K562 (cell line): ENCODE results near the gene KAZALD1. TPM values are rescaled to one million over a fixed set of nuclear protein-coding genes. Genes with fewer than 3 reads are reported as not detected.

Experiments
- CTCFL ChIP-seq: IDR thresholded peaks from 2 replicates; pipeline ENCODE4 v1.6.1; 2011; ENCODE audit warnings: borderline replicate concordance, low read depth, mild to moderate bottlenecking, moderate library complexity, low read length; ENCODE audit not compliant: insufficient read depth, poor library complexity, severe bottlenecking
- ELF1 ChIP-seq: fragments of 200-800 bp; sonication (Bioruptor generic); IDR thresholded peaks from 2 replicates; pipeline ENCODE4 v1.6.1; 2016; ENCODE audit warnings: missing genetic modification characterization, missing compliant biosample characterization
- EP400 ChIP-seq: fragments of 450-650 bp; IDR thresholded peaks from 2 replicates; pipeline ENCODE4 v1.6.1; 2017; ENCODE audit warnings: antibody characterized with exemption, mild to moderate bottlenecking, moderate library complexity
- EWSR1 ChIP-seq: fragments of 450-650 bp; IDR thresholded peaks from 2 replicates; pipeline ENCODE4 v1.6.1; 2018; ENCODE audit warnings: borderline replicate concordance, mild to moderate bottlenecking, low read depth, moderate library complexity; ENCODE audit not compliant: partially characterized antibody
- FOXP1 ChIP-seq: sonication (generic); formaldehyde crosslinking; IDR thresholded peaks from 2 replicates; pipeline ENCODE4 v1.8.0; 2022; ENCODE audit warnings: mild to moderate bottlenecking, missing genetic modification reagents
- GABPA ChIP-seq: fragments of 200-800 bp; sonication (Bioruptor generic); conservative IDR thresholded peaks from 2 replicates; pipeline ENCODE4 v1.6.1; 2016; ENCODE audit warnings: low read depth, missing genetic modification characterization, missing compliant biosample characterization
- GTF2A2 ChIP-seq: IDR thresholded peaks from 2 replicates; pipeline ENCODE4 v1.6.1; 2016; ENCODE audit warnings: mild to moderate bottlenecking, missing genetic modification characterization, missing compliant biosample characterization
- HDAC2 ChIP-seq: fragments of 450-650 bp; IDR thresholded peaks from 2 replicates; pipeline ENCODE4 v1.6.1; 2016; ENCODE audit warnings: mild to moderate bottlenecking
- L3MBTL2 ChIP-seq: fragments of 450-650 bp; IDR thresholded peaks from 2 replicates; pipeline ENCODE4 v1.6.1; 2016; ENCODE audit warnings: mild to moderate bottlenecking, moderate library complexity
- MYC ChIP-seq, 2 experiments: fragments of 250-450 bp in 1 of 2; sonication (Bioruptor Pico) in 1 of 2; IDR thresholded peaks; 2 replicates each; pipeline versions ENCODE4 v1.5.1 to v1.6.1; 2012 to 2021; ENCODE audit warnings: low read depth in 2 of 2, borderline replicate concordance in 1 of 2, improper control_type of control experiment in 1 of 2, low read length in 1 of 2, mild to moderate bottlenecking in 1 of 2, moderate library complexity in 1 of 2
- NCOA4 ChIP-seq: fragments of 450-650 bp; IDR thresholded peaks from 2 replicates; pipeline ENCODE4 v1.6.1; 2018; ENCODE audit warnings: mild to moderate bottlenecking; ENCODE audit not compliant: partially characterized antibody
- NRF1 ChIP-seq, 2 experiments: fragments of 450-650 bp; IDR thresholded peaks in 1 of 2; conservative IDR thresholded peaks in 1 of 2; 2 replicates each; pipeline ENCODE4 v1.6.1; 2014; ENCODE audit warnings: mild to moderate bottlenecking in 2 of 2
- PBX2 ChIP-seq, 2 experiments: IDR thresholded peaks in 1 of 2; conservative IDR thresholded peaks in 1 of 2; 2 replicates each; pipeline ENCODE4 v1.6.1; 2016; ENCODE audit warnings: low read depth in 2 of 2, mild to moderate bottlenecking in 1 of 2, missing compliant biosample characterization in 1 of 2, missing genetic modification characterization in 1 of 2, moderate library complexity in 1 of 2
- PHF20 ChIP-seq: fragments of 450-650 bp; IDR thresholded peaks from 2 replicates; pipeline ENCODE4 v1.6.1; 2018; ENCODE audit not compliant: partially characterized antibody
- SUPT5H ChIP-seq: fragments of 450-650 bp; IDR thresholded peaks from 2 replicates; pipeline ENCODE4 v1.6.1; 2016
- ZBTB17 ChIP-seq: fragments of 450-650 bp; formaldehyde crosslinking; IDR thresholded peaks from 2 replicates; pipeline ENCODE4 v1.4.0; 2020; ENCODE audit warnings: mild to moderate bottlenecking
- polyA plus RNA-seq, 8 experiments: library from polyadenylated mRNA; depleted of rRNA in 4 of 8; stranded (reverse) in 5 of 8; unstranded in 3 of 8; fragments of >200 nt; fragmentation: Nextera tagmentation in 2 of 8; fragmentation: Illumina TruSeq in 1 of 8; extraction: Ambion mirVana in 2 of 8; extraction: Trizol in 1 of 8; gene quantifications; 2 replicates each; pipeline versions ENCODE4 v1.2.1 to v1.2.3, GENCODE V29; 2011 to 2014; ENCODE audit warnings: inconsistent platforms in 1 of 8, missing spikeins in 1 of 8
- total RNA-seq, 7 experiments: library from RNA; depleted of rRNA in 6 of 7; stranded (reverse); fragments of >200 nt in 6 of 7; fragmentation: Illumina TruSeq in 2 of 7; extraction: Trizol in 2 of 7; gene quantifications; 2 replicates each; pipeline versions ENCODE4 v1.2.1 to v1.2.3, GENCODE V29; 2011 to 2021; ENCODE audit warnings: low replicate concordance in 1 of 7
- TF ChIP-seq, protein P1 (sequence below): fragments of 150-350 bp; conservative IDR thresholded peaks from 2 replicates; pipeline ENCODE4 v1.6.1; 2014; ENCODE audit warnings: low read length
- TF ChIP-seq, protein P2 (sequence below), 2 experiments: fragments of 450-650 bp in 1 of 2; sonication (generic) in 1 of 2; formaldehyde crosslinking; conservative IDR thresholded peaks; 2 replicates each; pipeline versions ENCODE4 v1.4.0 to v1.8.1; 2020 to 2022; ENCODE audit warnings: mild to moderate bottlenecking in 1 of 2, missing genetic modification reagents in 1 of 2

The KAZALD1 gene
- total and polyA plus RNA-seq, 9 of the 15 experiments (the other 6 are each of a cell fraction or from before 2014, with no cell fraction given): 0.15 to 10.0 (median 4.9) TPM

- TF ChIP-seq, protein P1, sequence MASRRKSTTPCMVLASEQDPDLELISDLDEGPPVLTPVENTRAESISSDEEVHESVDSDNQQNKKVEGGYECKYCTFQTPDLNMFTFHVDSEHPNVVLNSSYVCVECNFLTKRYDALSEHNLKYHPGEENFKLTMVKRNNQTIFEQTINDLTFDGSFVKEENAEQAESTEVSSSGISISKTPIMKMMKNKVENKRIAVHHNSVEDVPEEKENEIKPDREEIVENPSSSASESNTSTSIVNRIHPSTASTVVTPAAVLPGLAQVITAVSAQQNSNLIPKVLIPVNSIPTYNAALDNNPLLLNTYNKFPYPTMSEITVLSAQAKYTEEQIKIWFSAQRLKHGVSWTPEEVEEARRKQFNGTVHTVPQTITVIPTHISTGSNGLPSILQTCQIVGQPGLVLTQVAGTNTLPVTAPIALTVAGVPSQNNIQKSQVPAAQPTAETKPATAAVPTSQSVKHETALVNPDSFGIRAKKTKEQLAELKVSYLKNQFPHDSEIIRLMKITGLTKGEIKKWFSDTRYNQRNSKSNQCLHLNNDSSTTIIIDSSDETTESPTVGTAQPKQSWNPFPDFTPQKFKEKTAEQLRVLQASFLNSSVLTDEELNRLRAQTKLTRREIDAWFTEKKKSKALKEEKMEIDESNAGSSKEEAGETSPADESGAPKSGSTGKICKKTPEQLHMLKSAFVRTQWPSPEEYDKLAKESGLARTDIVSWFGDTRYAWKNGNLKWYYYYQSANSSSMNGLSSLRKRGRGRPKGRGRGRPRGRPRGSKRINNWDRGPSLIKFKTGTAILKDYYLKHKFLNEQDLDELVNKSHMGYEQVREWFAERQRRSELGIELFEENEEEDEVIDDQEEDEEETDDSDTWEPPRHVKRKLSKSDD: 0 out of 2 replicates have a peak, but pooled peaks have one; percentile 64
- peak; percentile 29; the same call in 1 of the 2 replicates for TF ChIP-seq EP400
- peak; percentile 36 for TF ChIP-seq PHF20
- peak; percentile 70 for TF ChIP-seq SUPT5H
- TF ChIP-seq ZBTB17 (CRISPR knock-in tag): no peak
- no peak for TF ChIP-seq MYC (IDR thresholded peaks at IDR 0.05; ENCODE audit: low read depth, low read length)
- no peak for TF ChIP-seq MYC (CRISPR knock-in tag; IDR thresholded peaks at IDR 0.05; ENCODE audit: borderline replicate concordance, low read depth)
- no peak for TF ChIP-seq FOXP1 (CRISPR knock-in tag)
- peak; percentile 26; the same call in 1 of the 2 replicates for TF ChIP-seq L3MBTL2
- peak; percentile 88 for TF ChIP-seq PBX2 (CRISPR knock-in tag; IDR thresholded peaks at IDR 0.05; ENCODE audit: low read depth)
- peak; percentile 96 for TF ChIP-seq PBX2 (tag; conservative IDR thresholded peaks at IDR 0.05; ENCODE audit: low read depth)
- no peak for TF ChIP-seq GTF2A2 (tag)
- TF ChIP-seq ELF1: peak; percentile 74
- TF ChIP-seq HDAC2: 0 out of 2 replicates have a peak, but pooled peaks have one; percentile 32
- no peak for TF ChIP-seq NCOA4
- TF ChIP-seq EWSR1: no peak
- TF ChIP-seq CTCFL: no peak
- TF ChIP-seq NRF1 (conservative IDR thresholded peaks at IDR 0.05 in 1 of 2, IDR thresholded peaks at IDR 0.05 in 1 of 2): peak; percentile 63 to 72
- peak; percentile 79 for TF ChIP-seq GABPA (tag)
- TF ChIP-seq, protein P2, sequence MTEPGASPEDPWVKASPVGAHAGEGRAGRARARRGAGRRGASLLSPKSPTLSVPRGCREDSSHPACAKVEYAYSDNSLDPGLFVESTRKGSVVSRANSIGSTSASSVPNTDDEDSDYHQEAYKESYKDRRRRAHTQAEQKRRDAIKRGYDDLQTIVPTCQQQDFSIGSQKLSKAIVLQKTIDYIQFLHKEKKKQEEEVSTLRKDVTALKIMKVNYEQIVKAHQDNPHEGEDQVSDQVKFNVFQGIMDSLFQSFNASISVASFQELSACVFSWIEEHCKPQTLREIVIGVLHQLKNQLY (CRISPR knock-in tag; conservative IDR thresholded peaks at IDR 0.05): no peak
Measured at GRCh38 chr10:101042667-101043362, 19.0 kb upstream of the KAZALD1 start (continued).
